HG03439 (cell line): Measurements from ENCODE around the gene GRK4.
A peak's percentile ranks its signal among the peaks of the same experiment; 100 is the strongest.
"Not testable (repeated sequence)": the region's sequence is repeated elsewhere in the genome, so short reads cannot be mapped to it uniquely, and the experiment has no call there.

Experiments used
- ATAC-seq: cut with Tn5 transposase; IDR thresholded peaks from one replicate; pipeline ENCODE4 v1.9.1; 2021; ENCODE audit warnings: mild to moderate bottlenecking, moderate library complexity; ENCODE audit not compliant: unreplicated experiment

The GRK4 gene

DNA sequence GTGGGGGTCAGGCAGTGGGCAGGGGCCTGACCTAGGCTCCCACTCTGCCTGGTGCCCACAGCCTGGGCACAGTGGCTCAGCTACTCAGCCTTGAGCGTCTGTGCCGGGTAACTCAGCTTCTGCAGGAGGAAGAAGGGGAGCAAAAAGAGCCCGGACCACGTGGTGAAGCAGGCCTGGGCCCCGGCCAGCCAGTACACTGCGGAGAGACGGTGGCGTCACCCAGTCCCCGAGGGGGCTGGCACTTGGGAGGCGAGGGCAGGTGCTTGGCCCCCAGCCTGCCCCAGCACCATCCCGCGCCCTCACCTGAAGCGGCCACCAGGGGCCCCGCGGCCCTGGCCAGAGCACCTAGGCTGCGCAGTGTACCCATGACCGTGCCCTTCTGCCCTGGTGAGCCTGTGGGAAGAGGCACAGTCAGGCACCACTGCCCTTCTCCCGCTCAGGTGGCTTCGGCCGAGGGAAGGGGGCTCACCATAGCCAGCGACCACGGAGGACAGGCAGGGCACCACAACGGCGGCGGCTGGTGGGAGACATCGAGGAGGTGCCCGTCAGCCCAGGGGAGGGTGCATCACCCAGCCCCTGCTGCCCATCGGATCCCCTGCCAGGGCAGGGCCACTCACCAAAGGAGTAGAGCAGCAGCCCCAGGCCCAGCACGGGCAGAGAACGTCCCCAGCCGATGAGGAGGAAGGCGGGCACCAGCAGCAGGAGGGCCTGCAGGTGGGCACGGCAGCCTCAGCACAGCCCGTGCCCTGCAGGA lies 32.4 kb upstream of the GRK4 start:
- no peak for ATAC-seq

DNA sequence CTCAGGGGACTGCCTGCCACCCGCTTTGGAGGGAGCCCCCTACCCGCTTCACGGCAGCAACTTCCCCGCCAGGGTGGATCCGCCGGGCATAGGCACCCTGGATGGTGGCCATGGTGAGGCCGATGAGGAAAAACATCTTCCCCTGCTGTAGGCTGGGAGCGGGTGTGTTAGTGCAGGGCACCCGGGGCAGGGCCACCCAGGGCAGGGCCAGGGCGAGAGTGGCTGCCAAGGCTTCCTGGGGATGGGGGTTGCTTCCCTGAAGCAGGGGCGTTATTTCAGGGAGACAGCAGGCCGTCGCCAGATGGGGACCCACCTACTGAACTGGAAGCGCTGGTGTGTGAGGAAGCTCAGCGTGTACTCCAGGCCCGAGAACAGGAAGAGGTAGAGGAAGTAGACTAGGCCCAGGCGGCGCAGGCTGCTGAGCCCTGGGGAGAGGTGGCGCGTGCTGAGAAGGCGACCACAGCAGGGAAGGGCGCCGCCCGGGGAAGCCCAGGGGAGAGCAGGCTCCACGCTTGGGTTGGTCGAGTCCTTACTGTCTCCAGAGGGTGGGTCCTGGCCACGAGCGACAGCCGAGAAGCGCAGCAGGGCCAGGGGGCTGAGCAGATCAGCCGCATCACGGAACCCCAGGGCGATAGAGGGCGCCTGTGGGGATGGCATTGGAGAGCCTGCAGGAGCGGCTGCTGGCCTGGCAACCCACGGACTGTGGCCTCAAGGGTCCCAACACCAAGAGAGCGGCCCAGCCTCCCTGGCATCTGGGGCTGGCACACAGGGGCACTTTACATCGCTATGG lies 31.7 kb upstream of the GRK4 start:
- ATAC-seq: no peak

GRCh38 chr4:2932321-2932950 lies 30.9 kb upstream of the GRK4 start:
- ATAC-seq: no peak

DNA sequence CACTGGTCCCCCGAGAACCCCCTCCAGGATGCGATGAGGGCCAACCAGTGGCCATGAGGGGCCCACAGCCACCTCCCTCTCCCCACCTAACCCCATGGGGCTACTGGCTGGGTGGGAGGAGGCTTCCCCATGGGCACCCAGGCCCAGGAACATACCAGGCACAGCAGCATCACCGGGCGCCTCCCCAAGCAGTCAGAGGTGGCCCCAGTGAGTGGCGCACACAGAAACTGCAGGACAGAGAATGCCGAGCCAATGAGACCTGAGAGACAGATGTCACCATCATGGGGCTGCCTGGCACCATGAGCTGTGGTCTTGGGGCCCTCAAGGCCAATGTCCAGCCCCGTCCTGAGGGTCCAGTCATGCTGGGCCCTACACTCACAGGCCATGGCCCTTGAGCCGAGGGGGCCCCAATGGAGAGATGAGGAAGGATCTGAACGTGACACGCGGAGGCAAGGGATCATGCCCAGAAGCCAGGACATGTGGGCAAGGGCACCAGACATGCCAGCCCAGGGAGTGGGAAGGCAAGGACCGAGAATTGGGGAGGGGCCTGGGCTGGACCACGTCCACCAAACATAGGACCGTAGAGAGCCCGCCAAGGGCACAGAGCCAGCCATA lies 30.3 kb upstream of the GRK4 start:
- ATAC-seq: no peak

DNA sequence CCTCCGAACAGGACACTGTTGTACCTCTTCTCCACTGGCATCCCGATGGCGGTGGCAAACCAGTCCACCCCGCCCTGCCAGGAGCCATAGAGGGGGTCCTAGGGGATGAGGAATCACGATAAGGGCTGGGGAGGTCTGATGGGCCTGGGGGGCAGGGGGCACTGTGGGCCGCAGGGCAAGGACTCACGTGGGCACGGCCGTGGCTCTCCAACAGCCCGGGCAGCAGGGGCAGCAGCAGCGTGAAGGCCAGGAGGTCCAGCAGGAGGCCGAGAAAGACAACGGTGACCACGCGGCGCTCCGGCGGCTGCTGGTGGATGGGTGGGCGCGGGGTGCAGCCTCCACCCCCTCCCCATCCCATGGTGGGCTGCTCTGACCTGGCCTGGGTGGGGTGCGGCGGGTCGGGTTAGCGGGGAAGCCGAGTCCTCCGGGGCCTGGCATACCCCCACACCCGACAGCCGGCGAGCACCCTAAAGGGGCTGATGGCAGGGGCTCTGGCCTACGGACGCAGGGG lies 29.8 kb upstream of the GRK4 start:
- no peak for ATAC-seq

DNA sequence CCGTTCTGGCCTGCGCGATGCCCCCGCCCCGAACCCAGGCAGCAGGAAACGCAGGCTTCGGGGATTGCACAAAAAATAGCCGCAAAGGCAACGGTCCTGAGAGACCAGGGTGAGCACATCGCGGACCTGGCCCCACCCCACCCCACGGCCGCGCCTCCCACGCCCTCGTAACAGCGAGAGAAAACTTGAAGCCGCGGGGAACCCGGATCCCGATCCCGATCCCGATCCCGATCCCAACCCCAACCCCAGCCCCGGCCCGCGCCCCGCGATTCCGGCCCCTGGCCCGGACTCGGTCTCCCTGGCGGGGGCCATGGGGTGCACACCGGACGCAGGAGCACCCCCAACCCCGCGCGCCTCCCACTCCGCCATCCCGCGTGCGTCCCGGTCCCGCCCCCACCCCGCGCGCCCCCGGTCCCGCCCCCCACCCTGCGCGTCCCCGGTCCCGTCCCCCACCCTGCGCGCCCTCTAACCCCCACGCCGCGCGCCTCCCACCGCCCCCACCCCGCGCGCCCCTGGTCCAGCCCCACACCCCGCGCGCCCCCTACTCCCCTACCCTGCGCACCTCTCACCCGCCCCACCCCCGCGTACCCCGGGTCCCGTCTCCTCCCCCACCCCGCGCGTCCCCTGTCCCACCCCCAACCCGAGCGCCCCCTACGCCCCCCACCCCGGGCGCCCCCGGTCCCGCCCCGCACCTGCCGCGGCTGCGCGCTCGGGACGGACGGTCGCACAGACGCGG lies 29.1 kb upstream of the GRK4 start:
- ATAC-seq: no peak

GRCh38 chr4:2934813-2935761 lies 28.3 kb upstream of the GRK4 start:
- peak; percentile 39 for ATAC-seq

GRCh38 chr4:2935762-2936743 lies 27.3 kb upstream of the GRK4 start:
- peak; percentile 5 for ATAC-seq

DNA sequence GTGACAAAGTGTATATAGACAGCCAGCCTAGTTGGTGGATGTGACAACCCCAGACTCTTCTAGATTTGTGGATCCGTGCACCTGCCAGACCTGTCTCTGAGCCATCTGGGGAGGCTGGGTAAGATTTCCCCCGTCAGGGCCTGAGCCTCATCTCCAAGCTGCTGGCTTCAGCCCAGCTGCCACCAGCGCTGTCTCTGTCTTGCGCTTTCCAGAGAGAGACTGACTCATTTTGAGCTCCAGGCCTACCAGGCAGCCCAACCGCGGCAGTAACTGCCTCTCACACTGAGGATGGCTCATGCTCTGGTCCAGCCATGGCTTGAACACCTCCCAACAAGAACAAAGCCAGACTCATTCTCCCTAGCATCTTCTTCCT lies 26.6 kb upstream of the GRK4 start:
- peak; percentile 23 for ATAC-seq

GRCh38 chr4:2937146-2937857 lies 26.1 kb upstream of the GRK4 start:
- ATAC-seq: peak; percentile 26

GRCh38 chr4:2937986-2938385 lies 25.4 kb upstream of the GRK4 start:
- no peak for ATAC-seq

GRCh38 chr4:2938411-2938810 lies 25.0 kb upstream of the GRK4 start:
- not testable (repeated sequence) for ATAC-seq

- ATAC-seq: no peak
Measured at GRCh38 chr4:2938906-2939305, 24.5 kb upstream of the GRK4 start.

DNA sequence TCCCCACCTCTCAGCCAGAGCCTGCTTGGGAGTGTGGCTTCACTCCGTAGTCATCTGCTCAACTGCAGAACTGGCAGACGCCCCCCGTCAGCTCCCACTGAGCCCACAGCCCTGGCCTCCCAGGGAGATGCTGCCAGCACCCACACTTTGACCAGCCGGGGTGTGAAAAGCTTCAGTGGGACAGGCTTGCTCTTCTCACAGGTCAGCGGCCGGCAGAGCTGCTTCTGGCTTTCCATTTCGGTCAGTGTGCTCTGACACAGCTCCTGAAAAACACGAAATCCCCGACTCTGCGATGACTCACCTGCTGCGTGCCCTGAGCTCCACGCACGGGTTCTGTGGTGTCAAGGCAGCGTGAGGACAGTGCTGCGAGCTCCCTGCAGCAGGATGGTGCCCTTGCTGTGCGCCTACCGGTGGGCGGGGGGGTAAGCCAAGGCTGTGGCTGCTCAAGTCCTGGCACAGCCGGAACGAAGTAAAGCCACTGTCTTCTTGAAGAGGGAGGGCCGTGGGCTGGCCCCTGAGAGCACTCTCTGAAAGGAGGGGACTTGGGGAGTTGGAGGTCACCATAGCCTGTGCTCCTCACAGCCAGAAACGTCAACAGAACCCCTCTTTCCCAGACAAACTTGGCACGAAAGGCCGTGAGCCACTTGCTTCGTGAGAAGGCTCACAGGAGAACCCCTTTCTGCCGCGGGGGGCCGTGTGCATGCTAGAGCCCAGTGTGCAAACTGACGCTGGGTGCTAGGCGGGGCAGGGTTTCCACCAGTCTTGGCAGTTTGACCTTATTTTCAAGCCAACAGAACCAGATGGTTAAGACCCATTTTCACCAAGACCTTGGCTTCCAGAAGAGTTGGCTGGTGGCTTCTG lies 23.8 kb upstream of the GRK4 start:
- ATAC-seq: no peak

GRCh38 chr4:2940267-2941137 lies 22.9 kb upstream of the GRK4 start:
- ATAC-seq: no peak
